RPMI8226 (cell line): ENCODE measurements around the gene LCE1E.

Experiments
- DNase-seq: peaks from one replicate; pipeline ENCODE4 v3.0.0-alpha.2; 2015

Gene LCE1E

GRCh38 chr1:152783095-152783494 lies 3.0 kb upstream of the LCE1E start:
- DNase-seq: no peak

- DNase-seq: no peak
Measured at GRCh38 chr1:152795686-152796085, 9.6 kb downstream of the LCE1E start.

- DNase-seq: no peak
Measured at GRCh38 chr1:152796421-152796820, 10.4 kb downstream of the LCE1E start, which contains the start of gene LCE1D. TSS of gene LCE1D (plus strand) at chr1:152796721. CDS start at chr1:152797795, 1,074 bp downstream.

GRCh38 chr1:152801333-152801732 lies 15.3 kb downstream of the LCE1E start:
- no peak for DNase-seq

GRCh38 chr1:152806576-152806975 lies 20.5 kb downstream of the LCE1E start, which contains the start of gene LCE1C:
TSS of gene LCE1C (minus strand) at chr1:152806651. CDS start at chr1:152805478, 1,173 bp downstream.
- no peak for DNase-seq

DNA sequence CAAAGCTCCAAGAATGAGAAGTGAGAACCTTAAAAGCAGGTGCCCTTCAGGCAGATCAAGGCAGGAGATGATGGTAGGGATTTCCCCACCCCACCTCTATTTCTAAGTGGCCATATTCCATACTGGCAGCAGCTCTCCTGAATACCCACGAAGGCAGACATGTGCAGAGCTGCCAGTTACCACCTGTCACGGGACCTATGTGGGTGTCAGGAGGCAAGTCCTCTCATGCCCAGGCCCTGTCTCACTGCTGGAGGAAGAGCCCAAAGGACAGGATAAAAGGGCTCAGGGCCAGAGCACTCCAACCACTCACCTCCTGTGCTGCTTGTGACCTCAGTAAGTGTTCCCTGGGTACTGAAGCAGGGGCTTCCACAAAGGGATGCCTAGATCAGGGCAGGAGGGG lies 25.0 kb downstream of the LCE1E start:
- DNase-seq: no peak

GRCh38 chr1:152811671-152812070 lies 25.6 kb downstream of the LCE1E start, which contains the start of gene LCE1B:
TSS of gene LCE1B (plus strand) at chr1:152811971. CDS start at chr1:152812447, 476 bp downstream.
- no peak for DNase-seq

DNA sequence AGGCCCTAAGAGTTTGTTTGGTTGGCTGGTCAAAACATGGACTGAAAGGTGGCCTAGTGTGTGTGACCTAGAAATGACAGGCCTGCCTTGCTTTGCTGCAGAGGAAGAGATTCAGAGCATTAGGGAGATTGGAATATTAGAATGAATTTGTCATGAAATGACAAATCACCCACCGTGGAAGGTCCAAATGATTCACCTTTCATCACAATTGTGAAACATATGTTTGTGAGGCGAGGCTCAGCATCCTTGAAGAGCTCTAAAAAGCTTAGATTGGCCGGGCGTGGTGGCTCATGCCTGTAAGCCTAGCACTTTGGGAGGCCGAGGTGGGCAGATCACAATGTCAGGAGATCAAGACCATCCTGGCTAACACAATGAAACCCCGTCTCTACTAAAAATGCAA lies 31.3 kb downstream of the LCE1E start:
- DNase-seq: no peak

GRCh38 chr1:152823294-152823693 lies 37.2 kb downstream of the LCE1E start:
- no peak for DNase-seq

DNA sequence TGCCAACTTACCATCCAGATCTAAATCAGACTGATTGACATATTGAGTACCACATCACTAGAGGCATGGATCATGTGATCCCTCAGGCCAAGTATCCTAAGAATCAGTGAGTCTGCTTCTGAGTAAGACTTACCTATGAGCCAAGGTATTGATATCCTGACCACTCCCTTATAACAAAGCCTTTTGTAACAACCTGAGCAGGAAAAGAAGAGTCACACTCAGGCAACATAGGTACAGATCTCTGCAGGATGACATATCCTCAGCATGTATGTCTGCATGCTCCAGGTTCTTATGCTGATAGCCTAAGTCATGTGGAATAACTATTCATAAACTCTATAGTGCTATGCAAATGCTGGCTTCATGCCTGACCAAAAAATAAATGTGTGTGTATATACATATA lies 38.9 kb downstream of the LCE1E start:
- DNase-seq: no peak

DNA sequence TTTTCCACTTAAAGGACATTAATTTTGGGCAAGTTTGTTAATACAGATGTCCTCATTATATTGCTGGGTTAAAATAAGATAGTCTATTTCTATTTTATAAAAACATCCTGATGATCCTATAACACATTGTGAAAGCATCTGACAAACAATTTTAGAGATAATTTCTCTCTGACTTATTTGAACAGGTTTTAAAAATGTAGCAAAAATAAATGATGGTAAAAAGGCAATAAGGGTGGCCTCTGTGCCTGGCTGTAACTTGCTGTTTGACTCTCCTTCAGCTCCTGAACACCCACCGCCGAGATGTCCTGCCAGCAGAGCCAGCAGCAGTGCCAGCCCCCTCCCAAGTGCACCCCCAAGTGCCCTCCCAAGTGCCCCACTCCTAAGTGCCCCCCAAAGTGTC lies 41.1 kb downstream of the LCE1E start, which contains the start of gene LCE1A:
TSS of gene LCE1A (plus strand) at position 301 of the 400 bp plus-strand sequence. CDS start at position 301, 0 bp downstream.
- no peak for DNase-seq

GRCh38 chr1:152836870-152837269 lies 50.8 kb downstream of the LCE1E start:
- DNase-seq: no peak
